GM06990 (cell line): ENCODE results near the gene JAZF1.

Experiments
- DNase-seq: peaks from one replicate; pipeline ENCODE4 v3.0.0-alpha.2; 2011; ENCODE audit not compliant: insufficient read length; ENCODE audit errors: extremely low read depth
- H3K27me3 ChIP-seq: replicated peaks from 2 replicates; pipeline ENCODE4 v1.6.0; 2011; ENCODE audit warnings: low read length; ENCODE audit not compliant: control insufficient read depth, insufficient read depth
- H3K36me3 ChIP-seq: 2 replicates; pipeline ENCODE4 v1.5.1; 2011; ENCODE audit warnings: low read length; ENCODE audit not compliant: control insufficient read depth, insufficient read depth
- H3K4me3 ChIP-seq: replicated peaks from 2 replicates; pipeline ENCODE4 v1.5.1; 2011; ENCODE audit warnings: low read depth, mild to moderate bottlenecking, control low read depth, low read length
- TF ChIP-seq, protein P1 (sequence below): IDR thresholded peaks from 2 replicates; pipeline ENCODE4 v1.5.1; 2011; ENCODE audit warnings: low read length, control low read depth, mild to moderate bottlenecking, inconsistent platforms; ENCODE audit not compliant: insufficient read depth, poor library complexity, severe bottlenecking

JAZF1 gene

DNA sequence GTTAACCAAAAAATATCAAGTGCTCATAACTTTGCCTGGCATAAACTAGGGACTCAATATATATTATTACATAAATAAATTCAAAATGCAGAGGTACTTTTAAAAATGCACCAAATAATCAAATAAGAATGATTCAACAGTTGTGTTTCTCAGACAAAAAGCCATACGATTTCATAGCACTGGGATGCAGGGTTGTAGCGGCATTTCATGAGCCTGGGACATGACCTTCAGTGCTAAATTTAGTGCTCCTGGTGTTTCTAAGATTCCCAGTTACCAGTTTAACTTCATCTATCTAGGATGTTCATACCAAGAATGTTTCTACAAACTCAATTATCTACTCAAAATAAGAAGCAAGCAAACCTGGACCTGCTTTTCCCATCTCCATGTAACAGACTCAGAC, 4.0 kb downstream of the JAZF1 start:
- DNase-seq = no peak
- H3K4me3 ChIP-seq = no peak overlapping the region
- TF ChIP-seq, protein P1, sequence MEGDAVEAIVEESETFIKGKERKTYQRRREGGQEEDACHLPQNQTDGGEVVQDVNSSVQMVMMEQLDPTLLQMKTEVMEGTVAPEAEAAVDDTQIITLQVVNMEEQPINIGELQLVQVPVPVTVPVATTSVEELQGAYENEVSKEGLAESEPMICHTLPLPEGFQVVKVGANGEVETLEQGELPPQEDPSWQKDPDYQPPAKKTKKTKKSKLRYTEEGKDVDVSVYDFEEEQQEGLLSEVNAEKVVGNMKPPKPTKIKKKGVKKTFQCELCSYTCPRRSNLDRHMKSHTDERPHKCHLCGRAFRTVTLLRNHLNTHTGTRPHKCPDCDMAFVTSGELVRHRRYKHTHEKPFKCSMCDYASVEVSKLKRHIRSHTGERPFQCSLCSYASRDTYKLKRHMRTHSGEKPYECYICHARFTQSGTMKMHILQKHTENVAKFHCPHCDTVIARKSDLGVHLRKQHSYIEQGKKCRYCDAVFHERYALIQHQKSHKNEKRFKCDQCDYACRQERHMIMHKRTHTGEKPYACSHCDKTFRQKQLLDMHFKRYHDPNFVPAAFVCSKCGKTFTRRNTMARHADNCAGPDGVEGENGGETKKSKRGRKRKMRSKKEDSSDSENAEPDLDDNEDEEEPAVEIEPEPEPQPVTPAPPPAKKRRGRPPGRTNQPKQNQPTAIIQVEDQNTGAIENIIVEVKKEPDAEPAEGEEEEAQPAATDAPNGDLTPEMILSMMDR = no peak
- no peaks in the 10 kb centered on the region for H3K36me3 ChIP-seq
- peaks cover 2% of the 10 kb centered on the region for H3K27me3 ChIP-seq

DNA sequence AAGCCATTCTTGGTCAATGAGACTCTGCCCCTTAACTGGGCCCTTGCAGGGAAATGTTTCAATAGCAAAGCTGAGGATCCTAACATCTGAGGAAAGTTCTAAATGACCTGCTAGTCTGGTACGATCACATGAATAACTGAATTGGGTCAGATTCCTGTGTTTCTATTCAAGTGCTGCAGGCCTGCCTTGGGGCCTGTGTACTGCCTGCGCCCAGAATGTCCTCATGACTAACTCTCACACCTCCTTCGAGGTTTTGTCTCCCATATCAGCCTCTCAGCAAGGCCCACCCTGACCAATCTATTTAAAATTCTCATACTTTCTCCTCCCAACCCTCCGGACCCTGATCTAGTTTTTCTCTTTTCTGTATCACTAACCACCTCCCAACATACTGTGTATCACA, 4.4 kb downstream of the JAZF1 start:
- H3K27me3 ChIP-seq = peaks cover 2% of the 10 kb centered on the region
- no peak for DNase-seq
- TF ChIP-seq, protein P1 = no peak

DNA sequence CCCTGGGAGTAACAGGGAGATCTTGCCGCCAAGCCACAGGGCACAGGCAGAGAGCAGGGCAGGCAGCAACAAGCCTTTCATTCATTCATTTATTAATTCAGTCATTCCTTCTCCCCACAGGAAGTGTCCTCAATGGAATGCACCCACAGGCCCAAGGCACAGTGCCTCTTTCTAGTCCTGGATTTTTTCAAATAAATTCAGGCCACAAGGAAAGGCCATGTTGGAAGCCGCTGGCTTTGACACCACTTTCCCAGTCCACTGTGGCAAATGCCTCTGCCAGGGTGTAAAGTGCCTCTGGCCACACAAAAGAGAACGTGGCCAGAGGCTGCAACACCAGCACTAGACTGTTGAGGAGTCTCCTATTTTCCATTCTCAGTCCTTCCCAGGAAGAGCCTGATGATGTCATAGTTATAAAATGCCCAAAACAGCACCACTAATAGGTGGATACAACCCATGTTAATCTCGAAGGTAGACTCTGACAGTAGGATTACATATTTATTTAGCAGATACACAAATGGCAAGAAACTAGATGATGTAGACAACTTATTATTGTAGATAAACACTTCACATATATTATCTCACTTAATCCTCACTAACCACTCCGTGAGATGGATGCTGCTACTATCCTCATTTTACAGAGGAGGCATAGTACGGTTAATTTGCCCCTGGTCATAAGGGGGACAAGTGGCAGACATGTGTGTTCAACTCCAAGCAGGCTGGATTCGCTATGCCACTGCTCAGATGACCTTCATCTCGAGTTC, 5.5 kb downstream of the JAZF1 start:
- TF ChIP-seq, protein P1 = no peak
- Histone ChIP-seq H3K27me3 (peaks cover 2% of the 10 kb centered on the region), H3K4me3 (no peak overlapping the region), H3K36me3 (no peaks in the 10 kb centered on the region)
- no peak for DNase-seq

More for the DNA sequence above, 4.4 kb downstream of the JAZF1 start:
- Histone ChIP-seq H3K36me3 (no peaks in the 10 kb centered on the region), H3K4me3 (no peak overlapping the region)

DNA sequence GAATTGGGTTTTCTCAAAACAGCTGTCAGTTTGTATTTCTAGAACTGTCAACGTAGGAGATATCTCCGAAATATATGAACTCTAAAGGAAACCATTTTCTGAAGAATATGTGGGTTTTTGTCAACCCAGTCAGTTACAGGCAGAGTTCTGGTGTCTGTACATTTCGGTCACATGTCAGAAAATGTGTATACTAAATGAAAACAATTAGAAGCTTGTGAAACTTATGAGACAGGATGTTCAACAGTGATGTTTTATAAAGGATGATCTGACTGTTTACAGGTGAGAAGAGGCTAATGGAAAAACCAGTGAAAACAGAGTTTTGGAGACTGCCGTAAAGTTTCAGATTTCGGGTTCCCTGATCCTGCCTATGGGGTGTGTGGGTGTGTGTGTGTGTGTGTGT, 6.2 kb downstream of the JAZF1 start:
- DNase-seq = no peak
- H3K36me3 ChIP-seq = no peaks in the 10 kb centered on the region
- peaks cover 2% of the 10 kb centered on the region for H3K27me3 ChIP-seq
- TF ChIP-seq, protein P1 = no peak
- H3K4me3 ChIP-seq = no peak overlapping the region

DNA sequence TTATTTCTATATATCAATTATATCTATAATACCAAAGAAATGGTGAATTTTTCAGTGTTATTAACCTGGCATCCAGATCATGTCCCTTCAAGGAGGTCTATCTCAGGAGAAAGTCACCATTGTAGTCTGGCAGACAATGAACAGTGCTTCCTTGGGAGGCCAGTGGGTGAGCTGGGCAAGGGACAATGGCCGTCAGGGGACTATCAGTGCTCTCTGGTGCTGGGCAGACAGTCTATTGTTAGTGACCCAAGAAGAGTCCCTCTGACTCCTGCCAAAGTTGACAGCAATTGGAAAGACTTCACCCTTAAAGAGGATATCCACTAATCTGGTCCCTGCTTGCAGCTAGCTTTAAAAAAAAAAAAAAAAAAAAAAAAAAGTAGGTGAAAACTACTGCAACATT, 7.1 kb downstream of the JAZF1 start:
- H3K4me3 ChIP-seq = no peak overlapping the region
- DNase-seq = no peak
- TF ChIP-seq, protein P1 = no peak
- no peaks in the 10 kb centered on the region for H3K36me3 ChIP-seq
- no peaks in the 10 kb centered on the region for H3K27me3 ChIP-seq
